HEK293 (cell line): ENCODE measurements around the gene FRMD5.

Experiments used
- ATF2 ChIP-seq: fragments of 450-650 bp; formaldehyde crosslinking; IDR thresholded peaks from 2 replicates; pipeline ENCODE4 v1.5.1; 2016; ENCODE audit warnings: missing biosample characterization, missing genetic modification characterization, low read depth
- CTCF ChIP-seq: fragments of 450-650 bp; formaldehyde crosslinking; IDR thresholded peaks from 2 replicates; pipeline ENCODE4 v1.5.1; 2016; ENCODE audit warnings: missing biosample characterization, missing genetic modification characterization
- MYNN ChIP-seq: fragments of 450-650 bp; formaldehyde crosslinking; IDR thresholded peaks from 2 replicates; pipeline ENCODE4 v1.5.1; 2016; ENCODE audit warnings: missing biosample characterization, missing genetic modification characterization, borderline replicate concordance
- YY2 ChIP-seq: fragments of 450-650 bp; formaldehyde crosslinking; IDR thresholded peaks from 2 replicates; pipeline ENCODE4 v1.5.1; 2016; ENCODE audit warnings: missing biosample characterization, missing genetic modification characterization
- ZBTB17 ChIP-seq: fragments of 450-650 bp; formaldehyde crosslinking; IDR thresholded peaks from 2 replicates; pipeline ENCODE4 v1.5.1; 2016; ENCODE audit warnings: missing biosample characterization, missing genetic modification characterization
- ZBTB20 ChIP-seq: fragments of 450-650 bp; formaldehyde crosslinking; IDR thresholded peaks from 2 replicates; pipeline ENCODE4 v1.5.1; 2016; ENCODE audit warnings: missing biosample characterization, missing genetic modification characterization
- ZNF311 ChIP-seq: fragments of 450-650 bp; formaldehyde crosslinking; IDR thresholded peaks from 2 replicates; pipeline ENCODE4 v1.5.1; 2017; ENCODE audit warnings: missing biosample characterization, missing genetic modification characterization, borderline replicate concordance
- ZNF580 ChIP-seq: fragments of 450-650 bp; formaldehyde crosslinking; IDR thresholded peaks from 2 replicates; pipeline ENCODE4 v1.5.1; 2016; ENCODE audit warnings: missing biosample characterization, missing genetic modification characterization
- ZNF76 ChIP-seq: fragments of 450-650 bp; formaldehyde crosslinking; IDR thresholded peaks from 2 replicates; pipeline ENCODE4; 2016; ENCODE audit warnings: low read depth, missing biosample characterization, missing genetic modification characterization, borderline replicate concordance

GRCh38 chr15:44128443-44128842, 66.6 kb downstream of the FRMD5 start:
- TF ChIP-seq ZNF76 (tag by site-specific recombination) (no peak), ZNF311 (tag by site-specific recombination) (no peak), ZNF580 (tag by site-specific recombination) (no peak), ATF2 (tag by site-specific recombination) (no peak), ZBTB17 (no peak), CTCF (tag by site-specific recombination) (no peak), ZBTB20 (tag by site-specific recombination) (no peak), MYNN (tag by site-specific recombination) (no peak), YY2 (tag by site-specific recombination) (no peak)
